Activated T-cell treated with anti-CD3 and anti-CD28 coated beads for 24 hours (primary cell): Measurements from ENCODE around the gene RAB3D.
"Not testable (repeated sequence)": the region's sequence is repeated elsewhere in the genome, so short reads cannot be mapped to it uniquely, and the experiment has no call there.

ENCODE experiments used
- DNase-seq: peaks from one replicate; pipeline ENCODE4 v3.0.0-alpha.2; 2020; ENCODE audit warnings: low read depth

RAB3D gene

GRCh38 chr19:11338121-11338520 lies 1.3 kb downstream of the RAB3D start:
- no peak for DNase-seq

DNA sequence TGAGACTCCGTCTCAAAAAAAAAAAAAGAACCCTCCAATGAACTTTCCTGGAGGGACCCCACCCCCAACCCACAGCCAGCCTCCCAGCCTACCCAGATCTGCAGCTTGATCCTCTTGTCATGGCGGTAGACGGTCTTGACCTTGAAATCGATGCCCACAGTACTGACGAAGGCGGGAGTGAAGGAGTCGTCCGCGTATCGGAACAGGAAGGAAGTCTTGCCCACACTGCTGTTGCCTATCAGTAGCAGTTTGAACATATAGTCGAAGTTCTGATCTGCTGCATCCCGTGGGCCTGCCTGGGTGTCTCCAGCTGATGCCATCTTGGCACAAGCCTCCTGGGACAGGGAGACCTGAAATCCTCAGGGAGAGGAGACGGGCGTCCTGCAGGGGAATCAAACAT lies 2.4 kb downstream of the RAB3D start:
- DNase-seq, result no peak

DNA sequence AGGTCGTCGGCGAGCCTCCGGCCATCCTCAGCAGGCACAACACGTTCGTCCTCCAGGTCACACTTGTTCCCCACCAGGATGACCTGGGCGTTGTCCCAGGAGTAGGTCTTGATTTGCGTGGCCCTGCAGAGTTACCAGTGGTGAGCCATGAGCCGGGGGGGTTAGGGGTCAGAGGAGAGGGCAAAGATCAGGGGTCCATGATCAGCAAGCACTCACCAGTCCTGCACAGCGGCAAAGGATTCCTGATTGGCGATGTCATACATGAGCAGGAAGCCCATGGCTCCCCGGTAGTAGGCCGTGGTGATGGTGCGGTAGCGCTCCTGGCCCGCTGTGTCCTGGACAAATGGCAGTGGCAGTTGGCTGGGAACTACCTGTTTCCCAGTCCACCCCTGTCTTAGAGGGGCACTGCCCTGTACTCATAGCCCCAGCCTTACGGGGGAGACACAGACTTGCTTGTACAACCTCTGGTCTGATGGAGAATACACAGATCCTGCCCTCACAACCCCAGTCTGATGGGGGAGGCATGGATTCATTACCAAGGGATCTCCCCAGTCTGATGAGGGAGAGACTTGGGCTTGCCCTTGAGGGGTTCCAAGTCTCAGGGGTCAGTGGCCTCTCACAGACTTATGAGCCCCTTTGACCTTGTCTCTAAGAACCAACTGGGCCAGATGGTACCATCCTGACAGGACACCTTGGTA lies 3.9 kb downstream of the RAB3D start:
- DNase-seq, result no peak

DNA sequence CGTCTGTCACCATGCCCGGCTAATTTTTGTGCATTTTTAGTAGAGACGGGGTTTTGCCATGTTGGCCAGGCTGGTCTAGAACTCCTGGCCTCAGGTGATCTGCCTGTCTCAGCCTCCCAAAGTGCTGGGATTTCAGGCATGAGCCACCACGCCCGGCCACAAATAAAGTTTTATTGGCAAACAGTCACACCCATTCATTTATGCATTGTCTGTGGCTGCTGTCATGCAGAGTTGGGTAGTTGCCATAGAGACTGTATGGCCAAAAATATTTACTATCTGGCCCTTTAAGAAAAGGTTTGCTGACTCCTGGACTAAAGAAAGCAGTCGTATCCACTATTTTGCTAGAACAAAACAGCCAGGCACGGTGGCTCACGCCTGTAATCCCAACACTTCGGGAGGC lies 5.6 kb downstream of the RAB3D start:
- not testable (repeated sequence) for DNase-seq

DNA sequence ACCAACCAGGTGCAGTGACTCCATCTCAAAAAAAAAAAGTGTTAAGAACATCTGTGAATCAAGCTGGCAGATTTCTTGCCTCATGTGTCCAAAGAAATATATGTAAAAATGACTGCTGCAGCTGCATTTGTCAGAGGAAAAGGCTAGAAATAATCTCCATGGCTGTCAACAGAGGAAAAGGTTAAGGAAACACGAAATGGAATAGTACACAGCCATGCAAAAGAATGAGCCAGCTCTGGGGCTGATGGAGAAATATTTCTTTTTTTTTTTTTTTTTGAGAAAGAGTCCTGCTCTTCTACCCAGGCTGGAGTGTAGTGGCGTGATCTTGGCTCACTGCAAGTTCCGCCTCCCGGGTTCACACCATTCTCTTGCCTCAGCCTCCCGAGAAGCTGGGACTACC lies 6.6 kb downstream of the RAB3D start:
- no peak for DNase-seq

- DNase-seq, result no peak
Measured at GRCh38 chr19:11331502-11331901, 8.0 kb downstream of the RAB3D start.

DNA sequence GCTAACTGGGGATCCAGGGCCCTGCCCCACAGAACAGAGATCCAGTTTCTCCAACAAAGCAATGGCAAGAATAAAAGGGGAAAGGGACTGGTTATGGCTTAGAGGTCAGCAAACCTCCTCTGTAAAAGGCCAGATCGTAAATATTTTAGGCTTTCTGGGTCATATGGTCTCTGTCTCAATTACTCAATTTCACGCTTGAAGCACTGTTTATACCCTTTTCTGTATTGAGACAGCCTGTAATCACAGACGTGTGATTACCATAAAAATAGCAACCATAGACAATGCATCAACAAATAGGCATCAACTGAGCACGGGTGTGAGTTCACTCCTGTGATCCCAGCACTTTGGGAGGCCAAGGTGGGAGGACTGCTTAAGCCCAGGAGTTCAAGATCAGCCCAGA lies 9.3 kb downstream of the RAB3D start:
- DNase-seq, result no peak

DNA sequence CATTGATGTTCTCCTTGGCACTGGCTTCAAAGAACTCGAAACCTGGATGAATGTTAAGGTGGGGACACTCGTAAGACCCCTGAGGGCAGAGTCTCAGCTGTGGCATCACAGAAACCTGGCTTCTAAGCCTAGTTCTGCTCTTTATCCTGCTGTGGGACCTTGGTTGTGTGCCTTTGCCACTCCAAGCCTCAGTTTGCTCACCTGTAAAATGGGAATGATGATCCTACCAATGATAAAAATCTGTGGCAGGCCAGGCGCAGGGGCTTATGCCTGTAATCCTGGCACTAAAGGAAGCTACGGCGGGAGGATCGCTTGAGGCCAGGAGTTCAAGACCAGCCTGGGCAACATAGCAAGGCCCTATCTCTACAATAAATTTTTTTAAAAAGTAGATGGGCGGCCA lies 13.9 kb downstream of the RAB3D start:
- no peak for DNase-seq

DNA sequence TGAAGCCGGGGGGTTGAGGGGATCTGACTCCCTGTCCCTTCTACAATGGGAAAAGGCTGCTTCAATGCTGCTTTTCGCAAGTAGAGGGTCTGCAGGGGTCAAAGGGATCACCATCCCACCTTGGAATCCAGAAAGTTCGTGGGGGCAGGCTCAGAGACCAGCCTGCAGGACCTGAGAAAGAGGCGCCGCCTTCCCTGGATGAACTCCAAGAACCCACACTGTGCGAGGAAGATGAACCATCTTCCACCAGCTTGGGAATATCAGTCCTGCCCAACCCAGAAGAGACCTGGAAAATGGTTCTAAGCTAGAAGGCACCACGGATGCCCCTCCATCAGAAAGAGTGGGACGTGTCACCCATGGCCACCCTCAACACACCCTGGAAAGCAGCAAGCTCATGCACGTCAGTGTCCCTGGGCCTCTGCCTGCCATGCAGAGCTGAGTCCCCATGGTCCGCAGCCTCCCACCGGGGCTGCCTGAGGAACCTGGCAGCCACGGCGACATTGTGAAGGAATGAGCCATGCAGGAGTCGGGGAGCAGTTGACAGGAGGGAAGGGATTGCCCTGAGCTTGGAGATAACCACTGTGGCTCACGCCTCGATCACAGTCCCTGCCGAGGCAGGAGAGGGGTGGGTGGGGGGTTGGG lies 14.6 kb downstream of the RAB3D start:
- DNase-seq, result no peak

DNA sequence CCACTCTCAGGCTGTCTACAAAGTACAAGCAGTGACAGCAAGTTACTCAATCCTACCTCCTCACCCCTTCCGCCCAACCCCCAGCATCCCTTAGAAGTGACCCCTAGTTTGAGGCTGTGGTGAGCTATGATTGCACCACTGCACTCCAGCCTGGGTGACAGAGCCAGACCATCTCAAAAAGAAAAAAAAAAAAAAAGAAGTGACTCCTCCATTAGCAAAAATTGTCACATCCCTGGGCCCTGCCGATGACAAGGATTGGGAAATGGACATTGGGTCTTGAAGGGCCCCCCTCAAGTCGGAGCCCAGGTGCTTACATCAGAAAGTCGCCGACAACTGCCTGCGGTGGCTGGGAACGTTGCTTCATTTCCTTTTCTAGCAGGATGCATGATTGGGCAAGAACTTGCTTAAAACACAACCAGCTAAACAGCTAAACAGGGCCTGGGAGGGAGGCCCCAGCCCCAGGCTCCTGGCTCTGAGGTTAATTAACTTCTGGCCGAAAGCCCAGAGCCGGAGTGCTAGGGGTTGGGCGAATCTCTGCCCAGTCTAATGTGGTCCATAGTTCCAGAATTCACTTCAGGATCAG lies 15.3 kb downstream of the RAB3D start:
- no peak for DNase-seq

DNA sequence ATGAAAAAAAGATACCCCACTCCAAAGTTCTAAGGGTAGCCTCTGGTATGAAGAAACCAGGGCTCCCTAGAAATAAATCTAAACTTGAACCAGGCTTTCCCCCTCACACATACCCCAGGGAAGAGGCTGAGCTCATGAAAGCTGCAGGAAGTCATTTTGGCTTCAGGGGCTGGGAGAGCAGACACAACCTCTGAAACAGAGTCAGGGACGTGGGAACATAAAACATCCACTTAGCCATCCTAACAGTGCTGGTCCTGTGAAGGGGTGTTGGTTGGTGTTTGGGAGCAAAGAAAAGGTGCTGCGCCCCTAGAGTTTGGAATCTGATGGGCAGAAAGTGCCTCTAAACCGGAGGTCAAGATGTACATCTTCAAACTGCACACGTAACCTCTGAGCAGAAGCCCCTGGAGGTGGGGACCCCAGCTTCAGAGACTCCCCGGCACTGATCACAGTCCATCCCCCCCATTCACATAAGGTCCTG lies 15.8 kb downstream of the RAB3D start:
- DNase-seq, result no peak

DNA sequence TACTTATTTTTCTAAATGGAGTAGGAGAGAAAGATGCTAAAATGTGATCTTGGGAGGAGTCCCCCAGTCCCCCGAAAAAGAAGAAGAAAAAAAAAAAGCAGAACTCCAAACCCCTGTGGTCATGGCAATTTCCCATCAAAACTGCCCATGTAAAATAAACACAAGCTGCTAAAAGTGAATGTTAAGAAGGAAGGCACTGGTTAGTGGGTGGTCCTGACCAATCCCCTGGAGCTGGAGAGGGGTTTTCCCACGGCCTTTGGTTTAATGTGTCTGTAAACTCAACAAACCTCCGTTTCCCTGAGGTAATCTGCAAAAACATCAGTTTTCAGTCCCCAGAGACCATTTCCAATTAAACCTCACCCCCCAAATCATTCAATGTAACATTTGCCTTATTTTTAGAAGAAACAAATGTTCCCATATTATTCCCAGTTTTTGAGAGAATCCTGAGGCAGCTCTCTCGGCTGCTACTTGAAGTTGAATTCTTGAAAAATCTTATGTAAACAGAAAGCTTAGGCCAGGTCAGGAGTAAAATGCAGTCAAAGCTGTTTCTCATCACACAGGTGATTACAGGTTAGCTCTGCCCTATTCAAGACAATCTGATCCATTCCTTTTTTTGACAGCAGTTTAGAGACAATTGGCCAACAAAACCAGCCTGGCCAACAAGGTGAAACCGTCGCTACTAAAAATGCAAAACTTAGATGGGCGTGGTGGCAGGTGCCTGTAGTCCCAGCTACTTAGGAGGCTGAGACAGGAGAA lies 17.0 kb downstream of the RAB3D start:
- DNase-seq, result no peak

DNA sequence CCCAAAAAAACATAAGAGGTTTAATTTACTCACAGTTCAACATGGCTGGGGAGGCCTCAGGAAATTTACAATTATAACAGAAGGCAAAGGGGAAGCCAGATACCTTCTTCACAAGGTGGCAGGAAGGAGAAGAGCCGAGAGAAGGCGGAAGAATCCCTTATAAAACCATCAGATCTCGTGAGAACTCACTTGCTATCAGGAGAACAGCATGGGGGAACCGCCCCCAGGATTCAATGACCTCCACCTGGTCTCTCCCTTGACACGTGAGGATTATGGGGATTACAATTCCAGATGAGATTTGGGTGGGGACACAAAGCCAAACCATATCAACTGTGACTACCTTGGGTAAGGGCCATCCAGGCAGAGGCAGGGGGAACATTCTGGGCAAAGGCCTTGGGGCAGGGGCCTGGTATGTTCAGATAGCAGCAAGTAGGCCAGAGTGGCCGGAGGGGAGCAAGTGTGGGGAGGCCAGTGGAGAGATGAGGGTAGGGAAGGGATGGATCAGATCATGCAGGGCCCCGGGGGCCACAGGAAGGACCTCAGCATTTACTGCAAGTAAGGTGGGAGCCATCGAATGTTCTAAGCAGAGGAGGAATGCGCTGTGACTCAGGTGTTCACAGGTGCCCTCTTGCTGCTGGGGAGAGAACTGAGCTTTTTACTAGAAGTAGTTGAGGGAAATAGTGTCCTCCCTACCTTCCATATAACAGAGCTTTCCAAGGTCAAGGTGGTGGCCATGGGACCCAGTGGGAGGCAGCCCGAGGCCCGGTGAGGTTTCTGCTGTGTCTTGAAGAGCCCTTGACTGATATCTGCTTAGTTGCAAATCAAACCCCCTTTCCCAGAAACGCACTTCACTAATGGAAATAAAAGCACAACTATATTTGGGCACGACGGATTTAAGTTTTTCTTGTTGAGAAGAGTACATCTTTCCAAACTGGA lies 18.0 kb downstream of the RAB3D start:
- DNase-seq, result no peak

DNA sequence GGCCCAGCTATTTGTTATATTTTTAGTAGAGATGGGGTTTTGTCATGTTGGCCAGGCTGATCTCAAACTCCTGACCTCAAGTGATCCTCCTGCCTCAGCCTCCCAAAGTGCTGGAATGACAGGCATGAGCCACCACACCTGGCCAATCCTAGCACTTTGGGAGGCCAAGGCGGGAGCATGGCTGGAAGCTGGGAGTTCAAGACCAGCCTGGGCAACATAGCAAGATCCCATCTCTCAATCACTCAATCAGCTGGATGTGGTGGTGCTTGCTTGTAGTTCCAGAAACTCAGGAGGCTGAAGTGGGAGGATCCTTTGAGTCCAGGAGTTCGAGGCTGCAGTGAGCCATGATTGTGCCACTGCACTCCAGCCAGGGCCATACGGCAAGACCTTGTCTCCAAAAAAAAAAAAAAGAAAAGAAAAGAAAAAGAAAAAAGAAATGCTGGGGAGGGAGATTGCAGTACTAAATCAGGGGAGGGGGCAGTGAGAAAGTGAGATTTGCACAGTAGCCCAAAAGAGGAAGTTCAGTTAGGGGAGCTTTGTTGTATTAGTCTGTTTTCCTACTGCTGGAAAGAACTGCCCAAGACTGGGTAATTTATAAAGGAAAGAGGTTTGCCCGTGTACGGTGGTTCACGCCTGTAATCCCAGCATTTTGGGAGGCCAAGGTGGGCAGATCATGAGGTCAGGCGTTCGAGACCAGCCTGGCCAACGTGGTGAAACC lies 19.0 kb downstream of the RAB3D start:
- DNase-seq, result not testable (repeated sequence)

DNA sequence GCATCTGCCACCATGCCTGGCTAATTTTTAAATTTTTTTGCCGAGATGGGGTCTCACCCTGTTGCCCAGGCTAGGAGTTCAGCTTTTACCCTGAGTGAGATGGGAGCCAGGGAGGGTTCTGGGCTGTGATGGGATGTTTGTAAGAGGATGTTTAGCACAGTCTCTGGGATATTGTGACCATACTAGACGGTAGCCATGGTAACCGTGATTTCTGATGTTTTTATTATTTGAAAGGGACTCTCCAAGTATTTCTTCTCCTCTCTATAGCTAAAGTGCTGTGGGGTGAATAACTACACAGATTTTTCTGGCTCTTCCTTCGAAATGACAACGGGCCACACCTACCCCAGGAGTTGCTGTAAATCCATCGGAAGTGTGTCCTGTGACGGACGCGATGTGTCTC lies 33.1 kb downstream of the RAB3D start:
- no peak for DNase-seq

DNA sequence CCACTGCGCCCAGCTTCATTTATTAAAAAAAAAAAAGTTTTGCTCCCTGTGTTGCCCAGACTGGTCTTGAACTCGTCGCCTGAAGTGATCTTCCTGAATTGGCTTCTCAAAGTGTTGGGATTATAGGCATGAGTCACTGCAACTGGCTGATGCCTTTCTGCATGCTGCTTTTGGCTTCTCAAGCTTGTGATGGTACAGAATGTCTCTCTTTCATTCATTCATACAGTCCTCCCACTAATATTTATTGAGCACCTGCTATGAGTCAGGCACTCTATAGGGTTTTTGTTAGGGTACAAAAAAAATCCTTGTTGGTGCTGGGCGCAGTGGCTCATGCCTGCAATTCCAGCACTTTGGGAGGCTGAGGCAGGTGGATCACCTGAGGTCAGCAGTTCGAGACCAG lies 34.5 kb downstream of the RAB3D start:
- no peak for DNase-seq

- no peak for DNase-seq
Measured at GRCh38 chr19:11300811-11301120, 38.7 kb downstream of the RAB3D start.

DNA sequence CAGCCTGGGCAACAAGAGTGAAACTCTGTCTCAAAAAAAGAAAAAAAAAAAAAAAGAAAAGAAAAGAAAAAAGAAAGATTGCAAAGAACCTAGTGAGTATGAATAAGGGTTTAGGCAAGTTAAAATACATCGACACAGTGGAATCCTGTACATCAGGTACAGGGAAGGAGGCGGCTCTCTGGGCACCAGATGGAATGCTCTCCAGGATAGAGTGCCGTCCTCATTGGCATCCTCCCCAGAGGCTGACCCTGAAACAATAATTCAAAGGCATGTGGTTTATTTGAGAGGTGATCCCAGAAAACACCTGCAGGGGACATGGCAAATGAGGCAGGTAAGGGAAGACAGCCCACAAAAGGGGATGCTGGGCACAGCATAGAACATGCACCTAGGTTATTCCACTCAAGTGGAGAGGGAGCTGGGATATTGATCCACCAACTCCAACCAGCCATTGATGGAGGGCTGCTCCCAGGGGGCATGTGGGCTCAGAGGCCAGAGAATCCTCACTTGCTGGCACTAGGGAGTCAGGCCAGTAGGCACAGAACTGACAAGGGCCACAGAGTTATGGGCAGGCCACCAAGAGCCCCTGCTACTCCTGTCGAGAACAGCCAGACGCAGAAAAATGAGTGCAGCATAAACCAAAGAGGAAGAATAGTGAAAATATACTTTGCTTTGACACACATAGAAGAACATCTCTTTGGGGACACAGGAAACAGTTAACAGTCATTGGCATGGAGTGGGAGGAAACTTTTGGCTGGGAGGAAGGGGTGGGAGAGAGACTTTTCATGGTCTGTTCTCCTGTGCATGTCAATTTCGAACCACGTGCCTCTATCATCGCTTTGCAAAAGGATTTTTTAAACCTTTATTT lies 39.3 kb downstream of the RAB3D start:
- no peak for DNase-seq

DNA sequence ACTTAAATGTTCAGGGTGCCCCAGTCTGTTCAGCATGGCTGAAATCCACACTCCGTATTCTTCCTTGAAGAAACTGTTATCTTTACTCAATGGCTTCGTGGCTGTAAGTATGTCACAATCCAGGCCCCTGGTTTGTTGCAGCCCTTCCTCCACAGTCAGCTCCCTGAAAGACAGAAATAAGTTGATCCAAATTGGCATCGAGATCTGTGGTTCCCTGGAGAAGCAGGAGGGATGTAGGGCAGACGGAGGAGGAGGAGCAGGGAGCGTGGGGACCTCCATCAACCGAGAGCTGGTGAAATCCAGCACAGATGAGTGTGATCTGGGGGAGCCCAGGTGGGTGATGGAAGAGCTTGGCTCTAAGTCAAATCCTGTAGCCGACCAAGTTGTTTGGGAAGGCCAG lies 43.2 kb downstream of the RAB3D start:
- DNase-seq, result no peak

DNA sequence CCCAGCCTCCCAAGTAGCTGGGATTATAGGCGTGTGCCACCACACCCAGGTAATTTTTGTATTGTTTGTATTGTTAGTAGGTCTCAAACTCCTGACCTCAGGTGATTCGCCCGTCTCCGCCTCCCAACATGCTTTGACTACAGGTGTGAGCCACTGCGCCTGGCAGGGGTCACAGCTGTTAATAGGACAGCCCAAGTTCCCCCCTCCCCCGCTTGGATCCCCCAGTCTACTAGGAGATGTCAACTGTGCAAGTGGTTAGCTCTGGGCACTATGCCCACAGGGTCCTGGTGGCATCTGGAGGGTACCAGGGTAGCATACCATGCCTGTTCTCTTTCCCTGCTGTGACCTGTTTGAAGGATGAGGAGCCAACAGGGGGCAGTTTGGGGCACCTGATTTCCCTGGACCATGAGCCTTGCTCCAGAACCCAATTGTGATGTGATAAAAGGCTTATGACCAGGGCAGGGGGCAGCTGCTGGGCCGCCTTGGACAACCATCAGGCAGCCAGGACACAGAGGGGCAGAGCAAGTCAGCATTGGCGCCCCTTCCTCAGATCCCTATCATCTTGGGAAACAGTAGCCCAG lies 43.7 kb downstream of the RAB3D start, which contains the start of gene TSPAN16:
TSPAN16 (plus strand) TSS at position 496 of the 581 bp plus-strand sequence. CDS start 138 bp downstream, outside the sequence.
- no peak for DNase-seq
